GM21360 (cell line): ENCODE measurements around the gene ZNF236.

Source experiments
- ATAC-seq: cut with Tn5 transposase; IDR thresholded peaks from one replicate; pipeline ENCODE4 v1.9.1; 2021; ENCODE audit warnings: mild to moderate bottlenecking, moderate library complexity; ENCODE audit not compliant: unreplicated experiment

The ZNF236 gene

DNA sequence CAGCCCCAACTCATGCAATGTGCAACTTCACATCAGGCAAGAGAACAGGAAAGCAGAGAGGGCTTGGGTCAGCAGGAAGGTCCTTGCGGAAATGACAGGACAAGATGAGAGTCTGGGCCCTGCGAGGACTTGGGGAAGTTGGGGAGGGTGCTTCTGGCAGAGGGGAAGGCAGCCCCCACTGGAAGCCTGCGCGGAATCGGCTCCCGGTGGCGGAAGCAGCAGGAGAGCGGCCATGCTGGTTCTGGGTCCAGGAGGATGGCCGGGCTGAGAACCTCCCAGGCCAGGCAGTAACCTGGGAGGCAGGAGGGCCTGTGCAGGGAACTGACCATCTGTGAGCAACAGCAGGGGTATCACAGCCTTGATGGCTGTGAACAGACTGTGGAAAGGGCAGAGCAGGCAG is 197.3 kb downstream of the ZNF236 start:
- ATAC-seq, result no peak
